Endothelial cell of umbilical vein (primary cell): ENCODE results near the gene PKD1L1. TPM values are rescaled to one million over a fixed set of nuclear protein-coding genes. Genes with fewer than 3 reads are reported as not detected.

Experiments
- BruUV-seq: library from RNA; stranded (reverse); fragments of 400-500 nt; replicated peaks from 2 replicates; lab custom pipeline; 2021; lab: Mats Ljungman, UMichigan
- CTCF ChIA-PET: fragments of 300-600, 350-600 bp; sonication (Branson Sonifier 250); formaldehyde crosslinking; loops from one replicate; lab custom pipeline; 2021; ENCODE audit warnings: antibody characterized with exemption, inconsistent platforms; lab: Charles Lee
- POLR2A ChIA-PET: fragments of 300-600, 350-600 bp; sonication (Branson Sonifier 250); formaldehyde crosslinking; loops from one replicate; lab custom pipeline; 2021; ENCODE audit warnings: antibody characterized with exemption, inconsistent platforms; lab: Charles Lee
- DNase-seq: peaks from one replicate; pipeline ENCODE4 v3.0.0-alpha.2; 2011; ENCODE audit warnings: low read depth, low spot score
- FAIRE-seq: peaks from 2 replicates; lab custom pipeline; 2011; peaks lifted over from hg19 to GRCh38; lab: Jason Lieb, UNC
- H2AFZ ChIP-seq: 2 replicates; pipeline ENCODE4 v1.6.0; 2012; ENCODE audit warnings: low read depth, low read length, control low read depth, inconsistent platforms
- H3K27ac ChIP-seq: 2 replicates; pipeline ENCODE4 v1.5.1; 2011; ENCODE audit warnings: low read depth, mild to moderate bottlenecking, control low read depth, low read length, moderate library complexity; ENCODE audit not compliant: insufficient read depth
- H3K27me3 ChIP-seq, 2 experiments: 2 replicates each; pipeline versions ENCODE4 v1.6.0 to v1.6.1; 2011; ENCODE audit warnings: low read length in 2 of 2, mixed read lengths in 1 of 2; ENCODE audit not compliant: control insufficient read depth in 2 of 2, insufficient read depth in 2 of 2
- H3K36me3 ChIP-seq, 2 experiments: 2 replicates in 1 of 2; 3 replicates in 1 of 2; pipeline ENCODE4 v1.5.1; 2011; ENCODE audit warnings: low read length in 2 of 2, mild to moderate bottlenecking in 1 of 2, moderate library complexity in 1 of 2; ENCODE audit not compliant: control insufficient read depth in 2 of 2, insufficient read depth in 2 of 2; ENCODE audit errors: extremely low read depth in 1 of 2
- H3K4me1 ChIP-seq: 3 replicates; pipeline ENCODE4 v1.5.1; 2011; ENCODE audit warnings: mild to moderate bottlenecking, low read length; ENCODE audit not compliant: control insufficient read depth, insufficient read depth; ENCODE audit errors: extremely low read depth
- H3K4me2 ChIP-seq: 2 replicates; pipeline ENCODE4 v1.6.1; 2011; ENCODE audit warnings: low read length, control low read depth, mixed read lengths; ENCODE audit not compliant: insufficient read depth
- H3K4me3 ChIP-seq, 3 experiments: fragments of 200-600 bp in 1 of 3; sonication (generic), shearing (Covaris generic) in 1 of 3; replicated peaks in 1 of 3; 2 replicates each; pipeline ENCODE4 v1.5.1; 2011 to 2016; ENCODE audit warnings: control low read depth in 3 of 3, low read length in 3 of 3, mild to moderate bottlenecking in 2 of 3, inconsistent platforms in 1 of 3, low read depth in 1 of 3, moderate library complexity in 1 of 3; ENCODE audit not compliant: insufficient read depth in 1 of 3
- H3K79me2 ChIP-seq: 2 replicates; pipeline ENCODE4 v1.6.0; 2012; ENCODE audit warnings: low read length, inconsistent platforms; ENCODE audit not compliant: control insufficient read depth, insufficient read depth
- H3K9ac ChIP-seq: replicated peaks from 2 replicates; pipeline ENCODE3; 2011; ENCODE audit warnings: low read length, control low read depth; ENCODE audit not compliant: insufficient read depth; ENCODE audit errors: extremely low read depth
- H3K9me1 ChIP-seq: replicated peaks from 3 replicates; pipeline ENCODE4 v1.6.0; 2011; ENCODE audit warnings: mild to moderate bottlenecking, low read length; ENCODE audit not compliant: control insufficient read depth, insufficient read depth; ENCODE audit errors: extremely low read depth
- H3K9me3 ChIP-seq: replicated peaks from 2 replicates; pipeline ENCODE4 v1.5.1; 2012; ENCODE audit warnings: low read length, inconsistent platforms; ENCODE audit not compliant: control insufficient read depth, insufficient read depth
- H4K20me1 ChIP-seq: replicated peaks from 2 replicates; pipeline ENCODE3; 2011; ENCODE audit warnings: mild to moderate bottlenecking, low read length; ENCODE audit not compliant: control insufficient read depth, insufficient read depth; ENCODE audit errors: extremely low read depth
- CTCF ChIP-seq, 2 donors: IDR thresholded peaks; 1 replicate in 1 of 2; 2 replicates in 1 of 2; pipeline ENCODE4 v1.5.1; 2011; ENCODE audit warnings: low read length in 2 of 2, mild to moderate bottlenecking in 2 of 2, moderate library complexity in 2 of 2, control low read depth in 1 of 2, inconsistent platforms in 1 of 2, low read depth in 1 of 2; ENCODE audit not compliant: insufficient read depth in 1 of 2; ENCODE audit errors: extremely low read depth in 1 of 2
- EZH2 ChIP-seq: IDR thresholded peaks from 2 replicates; pipeline ENCODE4 v1.6.1; 2012; ENCODE audit warnings: borderline replicate concordance, low read depth, mild to moderate bottlenecking, moderate library complexity, low read length, inconsistent platforms; ENCODE audit not compliant: severe bottlenecking
- FOS ChIP-seq: IDR thresholded peaks from 2 replicates; pipeline ENCODE4 v1.6.1; 2011; ENCODE audit warnings: mild to moderate bottlenecking, low read length, moderate library complexity, borderline replicate concordance; ENCODE audit not compliant: insufficient read depth
- GATA2 ChIP-seq: IDR thresholded peaks from 2 replicates; pipeline ENCODE4 v1.7.0; 2011; ENCODE audit warnings: low read depth, mild to moderate bottlenecking, moderate library complexity, mixed read lengths, low read length; ENCODE audit not compliant: insufficient read length, insufficient read depth
- JUN ChIP-seq: IDR thresholded peaks from 2 replicates; pipeline ENCODE4 v1.6.1; 2011; ENCODE audit warnings: borderline replicate concordance, low read depth; ENCODE audit not compliant: insufficient read length, insufficient read depth
- MAX ChIP-seq: IDR thresholded peaks from 2 replicates; pipeline ENCODE4 v1.6.1; 2011; ENCODE audit not compliant: insufficient read depth, insufficient read length
- MYC ChIP-seq: IDR thresholded peaks from one replicate; pipeline ENCODE4 v1.6.1; 2011; ENCODE audit warnings: mild to moderate bottlenecking, low read depth, low read length
- POLR2A ChIP-seq: IDR thresholded peaks from 2 replicates; pipeline ENCODE4 v1.6.1; 2012; ENCODE audit warnings: low read depth, mild to moderate bottlenecking, control low read depth, low read length
- POLR2AphosphoS5 ChIP-seq: IDR thresholded peaks from 2 replicates; pipeline ENCODE4 v1.6.1; 2012; ENCODE audit warnings: low read depth, mild to moderate bottlenecking, control low read depth, low read length, moderate library complexity; ENCODE audit not compliant: insufficient read depth
- dilution Hi-C: fragments of 300-500 bp; cut with MboI; formaldehyde crosslinking; loops from one replicate; pipeline ENCODE4 v1.15.0; 2019; ENCODE audit warnings: low sequenced_read_pairs; ENCODE audit not compliant: extremely low pct_ligation_motif_present
- intact Hi-C: fragments of 100-400 bp; cut with micrococcal nuclease; formaldehyde crosslinking; loops from one replicate; pipeline ENCODE4 v1.10.0; 2022
- polyA plus RNA-seq, 4 experiments: library from polyadenylated mRNA; depleted of rRNA in 3 of 4; stranded (reverse) in 3 of 4; unstranded in 1 of 4; fragments of >200 nt; gene quantifications; 2 replicates each; pipeline versions ENCODE4 v1.2.1 to v1.2.3, GENCODE V29; 2011 to 2012; ENCODE audit warnings: missing spikeins in 1 of 4
- total RNA-seq: library from RNA; stranded (reverse); gene quantifications from 2 replicates; pipeline ENCODE4 v1.2.3, GENCODE V29; 2021

PKD1L1 gene
- total and polyA plus RNA-seq, 2 donors (not counting 3 experiments of a cell fraction or from before 2014, with no cell fraction given): 4.1 to 5.9 TPM

- ChIA-PET POLR2A (no interaction called here), CTCF (no interaction called here)
- no peaks in the 10 kb centered on the region for H3K4me1 ChIP-seq
- intact Hi-C loops (loop anchor here (5.0 kb wide), 1 partner anchor 222 kb away; no protein-coding TSS in a partner anchor), dilution Hi-C loops (no loop called here)
- no peak overlapping the region for H3K4me3 ChIP-seq
- H3K27ac ChIP-seq: no peak overlapping the region
- no peak for DNase-seq
- H4K20me1 ChIP-seq: no peaks in the 10 kb centered on the region
- no peak overlapping the region for H3K9ac ChIP-seq
- H3K79me2 ChIP-seq: no peaks in the 10 kb centered on the region
- no peak for TF ChIP-seq POLR2A
- no peak for TF ChIP-seq CTCF (IDR thresholded peaks at IDR 0.05; ENCODE audit: extremely low read depth in 1 of 2, insufficient read depth in 1 of 2, low read depth in 1 of 2, low read length in 2 of 2)
- no peak for TF ChIP-seq FOS
- no peak for TF ChIP-seq MYC
- no peak for TF ChIP-seq EZH2
- no peak for TF ChIP-seq GATA2
- TF ChIP-seq POLR2AphosphoS5: no peak
- no peak for TF ChIP-seq JUN
- no peak for TF ChIP-seq MAX
- H3K36me3 ChIP-seq: no peaks in the 10 kb centered on the region
- no peak for FAIRE-seq
- peaks cover 0 to 2% of the 10 kb centered on the region in 2 experiments for H3K27me3 ChIP-seq
- no peak overlapping the region for H2AFZ ChIP-seq
- BruUV-seq: no TSS peak
- no peaks in the 10 kb centered on the region for H3K9me3 ChIP-seq
- no peaks in the 10 kb centered on the region for H3K9me1 ChIP-seq
- no peak overlapping the region for H3K4me2 ChIP-seq
Observed at GRCh38 chr7:47890125-47890524, 58.1 kb downstream of the PKD1L1 start.
